MM.1S (cell line): ENCODE data around the gene CDC34.
A peak's percentile ranks its signal among the peaks of the same experiment; 100 is the strongest.

Experiments
- DNase-seq: peaks from one replicate; pipeline ENCODE4 v3.0.0-alpha.2; 2015
- H2AFZ ChIP-seq: fragments of 300-600 bp; sonication (generic); 2 replicates; pipeline ENCODE4 v1.6.0; 2016; ENCODE audit warnings: antibody characterized with exemption, low read length
- H3F3A ChIP-seq: fragments of 300-600 bp; sonication (generic); 2 replicates; pipeline ENCODE4 v1.6.1; 2016; ENCODE audit warnings: mild to moderate bottlenecking, antibody characterized with exemption, low read length, moderate library complexity, mixed read lengths; ENCODE audit not compliant: insufficient read depth
- H3K27ac ChIP-seq: fragments of 300-600 bp; sonication (generic); 2 replicates; pipeline ENCODE4 v1.5.1; 2016; ENCODE audit warnings: mild to moderate bottlenecking, low read length
- H3K27me3 ChIP-seq: fragments of 300-600 bp; sonication (generic); replicated peaks from 2 replicates; pipeline ENCODE4 v1.6.0; 2016; ENCODE audit warnings: low read length; ENCODE audit not compliant: insufficient read depth
- H3K36me3 ChIP-seq: fragments of 300-600 bp; sonication (generic); replicated peaks from 2 replicates; pipeline ENCODE4 v1.6.1; 2016; ENCODE audit warnings: mild to moderate bottlenecking, low read length, mixed read lengths; ENCODE audit not compliant: insufficient read depth
- H3K4me1 ChIP-seq: fragments of 300-600 bp; sonication (generic); 2 replicates; pipeline ENCODE4 v1.6.1; 2016; ENCODE audit warnings: low read length, mixed read lengths
- H3K4me2 ChIP-seq: fragments of 300-600 bp; sonication (generic); 2 replicates; pipeline ENCODE4 v1.6.0; 2016; ENCODE audit warnings: low read depth, low read length
- H3K4me3 ChIP-seq: fragments of 300-600 bp; sonication (generic); 2 replicates; pipeline ENCODE4 v1.5.1; 2016; ENCODE audit warnings: low read length, mixed read lengths
- H3K79me2 ChIP-seq: fragments of 300-600 bp; sonication (generic); 2 replicates; pipeline ENCODE4 v1.6.1; 2016; ENCODE audit warnings: mixed run types, low read length, mixed read lengths
- H3K9ac ChIP-seq: fragments of 300-600 bp; sonication (generic); 2 replicates; pipeline ENCODE4 v1.6.1; 2016; ENCODE audit warnings: low read length, mixed read lengths
- H3K9me2 ChIP-seq: fragments of 300-600 bp; sonication (generic); replicated peaks from 2 replicates; pipeline ENCODE4 v1.6.1; 2016; ENCODE audit warnings: mild to moderate bottlenecking, low read length, mixed read lengths; ENCODE audit not compliant: insufficient read depth
- H3K9me3 ChIP-seq: fragments of 300-600 bp; sonication (generic); replicated peaks from 2 replicates; pipeline ENCODE4 v1.6.1; 2016; ENCODE audit warnings: mild to moderate bottlenecking, low read length, mixed read lengths; ENCODE audit not compliant: insufficient read depth
- H4K20me1 ChIP-seq: fragments of 300-600 bp; sonication (generic); 2 replicates; pipeline ENCODE4 v1.6.1; 2016; ENCODE audit warnings: mild to moderate bottlenecking, low read length, moderate library complexity, mixed read lengths; ENCODE audit not compliant: insufficient read depth
- CTCF ChIP-seq: fragments of 300-600 bp; sonication (generic); IDR thresholded peaks from 2 replicates; pipeline ENCODE4 v1.5.1; 2016; ENCODE audit warnings: antibody characterized with exemption, low read length, mixed read lengths
- EZH2 ChIP-seq: fragments of 300-600 bp; sonication (generic); optimal IDR thresholded peaks from 2 replicates; pipeline ENCODE3; 2017; ENCODE audit warnings: low read depth, mild to moderate bottlenecking, antibody characterized with exemption, low read length, mixed read lengths
- EZH2phosphoT487 ChIP-seq: fragments of 300-600 bp; sonication (generic); IDR thresholded peaks from 2 replicates; pipeline ENCODE4 v1.6.1; 2018; ENCODE audit warnings: antibody characterized with exemption, low read length

Gene CDC34

GRCh38 chr19:510606-511100, 20.9 kb upstream of the CDC34 start:
- peak overlapping the region; percentile 68 for H3K9ac ChIP-seq
- peaks cover 14% of the 10 kb centered on the region for H3K79me2 ChIP-seq
- H3K27me3 ChIP-seq, result no peaks in the 10 kb centered on the region
- H3F3A ChIP-seq, result peaks cover 15% of the 10 kb centered on the region
- peak overlapping the region; percentile 88 for H3K27ac ChIP-seq
- H3K4me2 ChIP-seq, result peak overlapping the region; percentile 87
- H4K20me1 ChIP-seq, result no peaks in the 10 kb centered on the region
- H3K9me3 ChIP-seq, result no peaks in the 10 kb centered on the region
- DNase-seq, result peak; percentile 96
- no peaks in the 10 kb centered on the region for H3K36me3 ChIP-seq
- peak overlapping the region; percentile 48 for H2AFZ ChIP-seq
- peak overlapping the region; percentile 47 for H3K4me3 ChIP-seq
- H3K4me1 ChIP-seq, result peaks cover 14% of the 10 kb centered on the region; the same call in 1 of the 2 replicates
- TF ChIP-seq EZH2 (no peak), CTCF (peak; percentile 100)
- H3K9me2 ChIP-seq, result no peaks in the 10 kb centered on the region

DNA sequence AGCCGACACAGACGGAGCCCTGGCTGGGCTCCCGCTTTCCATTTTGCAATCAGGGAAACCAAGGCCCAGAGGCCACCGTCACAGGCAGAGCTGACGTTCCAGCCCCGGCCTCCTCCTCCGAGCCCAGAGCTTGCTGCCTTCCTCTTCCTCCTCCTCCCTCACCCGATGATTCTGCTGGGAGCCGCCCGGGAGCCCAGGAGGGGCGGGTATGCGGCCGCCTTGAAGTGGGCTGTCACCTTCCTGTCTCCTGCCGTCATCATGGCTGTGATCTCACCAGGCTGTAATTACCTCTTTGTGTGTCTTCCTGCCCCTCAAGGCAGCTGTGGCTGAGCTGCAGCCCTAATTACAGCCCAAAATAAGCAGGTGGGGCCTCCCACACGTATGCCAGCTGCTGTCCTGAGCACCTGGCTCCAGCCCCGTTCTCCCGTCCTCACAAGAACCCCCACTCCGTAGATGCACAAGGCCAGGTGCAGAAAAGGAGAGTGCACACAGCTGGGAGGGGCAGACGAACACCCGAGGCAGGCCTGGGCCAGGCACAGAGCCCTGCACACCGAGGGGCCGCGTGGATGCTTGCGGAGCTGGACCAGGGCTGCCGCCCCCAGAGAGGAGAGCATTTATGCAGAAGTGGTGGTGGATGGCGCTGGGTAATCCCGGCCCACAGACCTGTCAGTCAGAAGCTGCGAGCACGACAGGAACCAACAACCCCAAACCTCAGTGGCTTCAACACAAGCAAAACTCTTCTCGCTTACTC, 20.3 kb upstream of the CDC34 start:
- H3K27ac ChIP-seq, result peak overlapping the region; percentile 88
- peaks cover 15% of the 10 kb centered on the region for H3F3A ChIP-seq
- H2AFZ ChIP-seq, result peak overlapping the region; percentile 48
- no peaks in the 10 kb centered on the region for H3K27me3 ChIP-seq
- peak; percentile 94 for DNase-seq
- H3K36me3 ChIP-seq, result no peaks in the 10 kb centered on the region
- peak overlapping the region; percentile 47 for H3K4me3 ChIP-seq
- H3K9me2 ChIP-seq, result no peaks in the 10 kb centered on the region
- peaks cover 14% of the 10 kb centered on the region for H3K79me2 ChIP-seq
- H4K20me1 ChIP-seq, result no peaks in the 10 kb centered on the region
- H3K9ac ChIP-seq, result peak overlapping the region; percentile 68
- H3K9me3 ChIP-seq, result no peaks in the 10 kb centered on the region
- peak overlapping the region; percentile 87 for H3K4me2 ChIP-seq
- TF ChIP-seq CTCF (no peak), EZH2phosphoT487 (no peak), EZH2 (no peak)
- peaks cover 14% of the 10 kb centered on the region; the same call in 1 of the 2 replicates for H3K4me1 ChIP-seq

GRCh38 chr19:512547-513365, 18.8 kb upstream of the CDC34 start:
- no peak for TF ChIP-seq EZH2
- TF ChIP-seq EZH2phosphoT487, result no peak
- TF ChIP-seq CTCF, result no peak
- H3K4me1 ChIP-seq, result peaks cover 14% of the 10 kb centered on the region; the same call in 1 of the 2 replicates
- H4K20me1 ChIP-seq, result no peaks in the 10 kb centered on the region
- no peak overlapping the region for H3K9ac ChIP-seq
- H3K4me2 ChIP-seq, result no peak overlapping the region
- no peaks in the 10 kb centered on the region for H3K9me2 ChIP-seq
- H3K36me3 ChIP-seq, result no peaks in the 10 kb centered on the region
- no peaks in the 10 kb centered on the region for H3K27me3 ChIP-seq
- H3K9me3 ChIP-seq, result no peaks in the 10 kb centered on the region
- H3K27ac ChIP-seq, result no peak overlapping the region
- no peak for DNase-seq
- no peak overlapping the region for H3K4me3 ChIP-seq
- no peak overlapping the region for H2AFZ ChIP-seq
- peaks cover 14% of the 10 kb centered on the region for H3K79me2 ChIP-seq
- H3F3A ChIP-seq, result peaks cover 15% of the 10 kb centered on the region
